Peyer's patch (tissue), 4 donors: ENCODE results near the gene MBD2.

Experiments used
- CTCF ChIP-seq, 6 experiments: fragments of 450-650 bp in 4 of 6; fragments of 200-600 bp in 2 of 6; sonication (generic) in 1 of 6; IDR thresholded peaks; one replicate each; pipeline ENCODE4 v1.5.1; 2017 to 2019; ENCODE audit warnings: antibody characterized with exemption in 6 of 6, mild to moderate bottlenecking in 3 of 6, moderate library complexity in 1 of 6
- POLR2A ChIP-seq, 2 donors: fragments of 450-650 bp; IDR thresholded peaks; one replicate each; pipeline ENCODE4 v1.5.1; 2017; ENCODE audit warnings: antibody characterized with exemption in 2 of 2, mild to moderate bottlenecking in 2 of 2, moderate library complexity in 2 of 2

GRCh38 chr18:54241483-54241882, 17.0 kb upstream of the MBD2 start:
- TF ChIP-seq CTCF (IDR thresholded peaks at IDR 0.05): no peak
- no peak for TF ChIP-seq POLR2A (IDR thresholded peaks at IDR 0.05)
